Nephron progenitor cell (in vitro differentiated cells): ENCODE measurements around the gene HPS3.
"Not testable (repeated sequence)": the region's sequence is repeated elsewhere in the genome, so short reads cannot be mapped to it uniquely, and the experiment has no call there.

ENCODE experiments used
- DNase-seq: peaks from one replicate; pipeline ENCODE4 v3.0.0; 2021
- H3K27ac Mint-ChIP-seq: 2 replicates; pipeline ENCODE4 v1.8.0; 2021; ENCODE audit warnings: mild to moderate bottlenecking, moderate library complexity, mixed read lengths
- H3K27me3 Mint-ChIP-seq: 2 replicates; pipeline ENCODE4 v1.8.0; 2021; ENCODE audit warnings: mild to moderate bottlenecking, low read depth, mixed read lengths; ENCODE audit not compliant: poor library complexity
- H3K36me3 Mint-ChIP-seq: 2 replicates; pipeline ENCODE4 v1.8.0; 2021; ENCODE audit warnings: low read depth, mixed read lengths
- H3K4me1 Mint-ChIP-seq: 2 replicates; pipeline ENCODE4 v1.8.0; 2021; ENCODE audit warnings: mixed read lengths
- H3K4me3 Mint-ChIP-seq: 2 replicates; pipeline ENCODE4 v1.8.0; 2021; ENCODE audit warnings: mild to moderate bottlenecking, moderate library complexity, mixed read lengths
- H3K9me3 Mint-ChIP-seq: 2 replicates; pipeline ENCODE4 v1.8.0; 2021; ENCODE audit warnings: mild to moderate bottlenecking, moderate library complexity, mixed read lengths
- TF ChIP-seq, protein P1 (sequence below): fragments of 200-600 bp; sonication (generic); IDR thresholded peaks from 2 replicates; pipeline ENCODE4 v1.5.0; 2021; ENCODE audit warnings: antibody characterized with exemption

Gene HPS3

DNA sequence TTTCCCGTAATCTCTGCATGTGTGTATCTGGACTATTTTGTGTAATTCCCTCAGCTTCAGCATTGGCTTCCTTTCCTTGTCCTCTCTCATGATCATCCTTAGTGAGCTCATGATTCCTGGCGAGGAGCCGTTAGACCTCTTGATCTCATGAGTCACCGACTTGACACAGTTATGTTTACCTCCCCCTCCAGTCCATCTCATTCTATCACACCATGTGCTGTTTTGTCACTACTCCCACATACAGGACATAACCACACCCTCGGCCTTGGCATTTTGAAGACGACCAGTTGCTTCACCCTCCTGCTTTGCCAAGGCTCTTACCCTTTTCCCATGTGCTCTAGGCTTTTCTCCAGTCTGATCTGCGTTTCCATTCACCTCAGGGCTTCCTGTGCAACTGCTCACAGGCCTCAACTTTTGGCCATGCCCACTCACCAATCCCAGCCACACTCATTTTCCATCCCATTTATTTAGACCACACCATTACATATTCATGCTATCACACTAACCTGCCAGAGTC lies 50.7 kb downstream of the HPS3 start:
- Mint-ChIP-seq H3K9me3 (peaks cover 4% of the 10 kb centered on the region), H3K27ac (no peak overlapping the region), H3K4me1 (peaks cover 2% of the 10 kb centered on the region), H3K36me3 (peaks cover 18% of the 10 kb centered on the region), H3K27me3 (no peaks in the 10 kb centered on the region), H3K4me3 (no peak overlapping the region)
- TF ChIP-seq, protein P1, sequence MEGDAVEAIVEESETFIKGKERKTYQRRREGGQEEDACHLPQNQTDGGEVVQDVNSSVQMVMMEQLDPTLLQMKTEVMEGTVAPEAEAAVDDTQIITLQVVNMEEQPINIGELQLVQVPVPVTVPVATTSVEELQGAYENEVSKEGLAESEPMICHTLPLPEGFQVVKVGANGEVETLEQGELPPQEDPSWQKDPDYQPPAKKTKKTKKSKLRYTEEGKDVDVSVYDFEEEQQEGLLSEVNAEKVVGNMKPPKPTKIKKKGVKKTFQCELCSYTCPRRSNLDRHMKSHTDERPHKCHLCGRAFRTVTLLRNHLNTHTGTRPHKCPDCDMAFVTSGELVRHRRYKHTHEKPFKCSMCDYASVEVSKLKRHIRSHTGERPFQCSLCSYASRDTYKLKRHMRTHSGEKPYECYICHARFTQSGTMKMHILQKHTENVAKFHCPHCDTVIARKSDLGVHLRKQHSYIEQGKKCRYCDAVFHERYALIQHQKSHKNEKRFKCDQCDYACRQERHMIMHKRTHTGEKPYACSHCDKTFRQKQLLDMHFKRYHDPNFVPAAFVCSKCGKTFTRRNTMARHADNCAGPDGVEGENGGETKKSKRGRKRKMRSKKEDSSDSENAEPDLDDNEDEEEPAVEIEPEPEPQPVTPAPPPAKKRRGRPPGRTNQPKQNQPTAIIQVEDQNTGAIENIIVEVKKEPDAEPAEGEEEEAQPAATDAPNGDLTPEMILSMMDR = no peak
- no peak for DNase-seq

DNA sequence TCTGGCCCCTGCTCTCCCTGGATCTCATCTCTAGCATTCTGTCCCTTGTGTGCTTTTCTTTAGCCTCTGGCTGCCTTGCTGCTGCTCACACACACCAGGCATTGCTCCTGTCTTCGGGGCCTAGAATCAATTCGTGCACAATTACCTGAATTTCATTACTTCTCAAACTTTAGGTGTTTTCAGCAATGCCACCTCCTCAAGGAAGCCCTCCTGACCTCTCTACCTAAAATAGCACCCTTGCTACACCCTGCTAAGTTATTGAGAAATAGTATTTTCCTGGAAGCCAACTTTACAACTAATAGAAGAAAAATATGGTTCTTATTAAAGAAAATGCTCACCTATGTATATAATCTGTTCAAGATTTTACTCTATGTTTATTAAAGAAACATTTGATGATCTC lies 51.7 kb downstream of the HPS3 start:
- Mint-ChIP-seq H3K27me3 (no peaks in the 10 kb centered on the region), H3K36me3 (peaks cover 11% of the 10 kb centered on the region), H3K27ac (no peak overlapping the region)

DNA sequence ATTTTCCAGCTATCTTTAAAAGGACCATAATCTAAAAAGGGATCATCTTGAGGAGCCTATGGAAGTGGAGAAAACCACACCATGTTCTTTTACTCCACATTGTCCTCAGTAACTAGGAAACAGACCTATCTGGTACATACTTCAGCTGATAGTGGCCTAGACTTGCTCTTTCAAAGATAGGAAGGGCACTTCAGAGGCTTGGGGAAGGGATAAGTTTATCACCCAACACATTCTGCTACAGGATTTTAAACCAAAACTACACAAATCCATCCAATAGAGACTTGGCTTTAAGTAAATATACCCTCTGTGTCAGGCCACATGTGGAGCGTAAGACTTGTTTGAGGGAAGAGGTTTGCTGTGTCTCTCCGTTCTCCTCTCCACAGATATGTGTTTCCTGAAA lies 56.8 kb downstream of the HPS3 start:
- Mint-ChIP-seq H3K27me3 (no peaks in the 10 kb centered on the region), H3K9me3 (peaks cover 7% of the 10 kb centered on the region), H3K36me3 (peaks cover 4% of the 10 kb centered on the region), H3K4me3 (no peak overlapping the region), H3K4me1 (no peaks in the 10 kb centered on the region), H3K27ac (no peak overlapping the region)
- TF ChIP-seq, protein P1 = no peak
- DNase-seq = no peak

More for the DNA sequence above, 51.7 kb downstream of the HPS3 start:
- peaks cover 4% of the 10 kb centered on the region for H3K9me3 Mint-ChIP-seq
- no peak overlapping the region for H3K4me3 Mint-ChIP-seq
- no peaks in the 10 kb centered on the region for H3K4me1 Mint-ChIP-seq
- TF ChIP-seq, protein P1 = no peak
- no peak for DNase-seq

GRCh38 chr3:149186721-149187120 lies 57.3 kb downstream of the HPS3 start:
- no peak overlapping the region for H3K4me3 Mint-ChIP-seq
- H3K27me3 Mint-ChIP-seq = no peaks in the 10 kb centered on the region
- no peak for DNase-seq
- no peak overlapping the region for H3K27ac Mint-ChIP-seq
- peaks cover 7% of the 10 kb centered on the region for H3K9me3 Mint-ChIP-seq
- no peaks in the 10 kb centered on the region for H3K4me1 Mint-ChIP-seq
- peaks cover 4% of the 10 kb centered on the region for H3K36me3 Mint-ChIP-seq
- TF ChIP-seq, protein P1 = no peak

- Mint-ChIP-seq H3K27me3 (no peaks in the 10 kb centered on the region), H3K4me1 (no peaks in the 10 kb centered on the region), H3K27ac (no peak overlapping the region), H3K36me3 (peaks cover 4% of the 10 kb centered on the region), H3K9me3 (peaks cover 7% of the 10 kb centered on the region), H3K4me3 (no peak overlapping the region)
- TF ChIP-seq, protein P1 = no peak
- DNase-seq = no peak
Measured at GRCh38 chr3:149188494-149188893, 59.1 kb downstream of the HPS3 start.

GRCh38 chr3:149195221-149195620 lies 65.8 kb downstream of the HPS3 start:
- no peaks in the 10 kb centered on the region for H3K36me3 Mint-ChIP-seq
- peaks cover 21% of the 10 kb centered on the region for H3K4me1 Mint-ChIP-seq
- H3K27me3 Mint-ChIP-seq = peaks cover 9% of the 10 kb centered on the region
- no peak overlapping the region for H3K4me3 Mint-ChIP-seq
- H3K9me3 Mint-ChIP-seq = no peaks in the 10 kb centered on the region
- no peak overlapping the region for H3K27ac Mint-ChIP-seq
- TF ChIP-seq, protein P1 = no peak
- no peak for DNase-seq

- H3K27ac Mint-ChIP-seq, H3K9me3 Mint-ChIP-seq, DNase-seq, H3K27me3 Mint-ChIP-seq, H3K36me3 Mint-ChIP-seq: not testable (repeated sequence)
- Mint-ChIP-seq H3K4me3 (peak overlapping the region; percentile 88), H3K4me1 (peaks cover 21% of the 10 kb centered on the region)
Measured at GRCh38 chr3:149196805-149197592, 67.6 kb downstream of the HPS3 start.
